Ammon's horn (tissue), 1 donor: ENCODE results near the gene CYLD.
A peak's percentile ranks its signal among the peaks of the same experiment; 100 is the strongest.

Source experiments
- DNase-seq: peaks from one replicate; pipeline ENCODE4 v3.0.0-alpha.2; 2016; ENCODE audit warnings: low spot score

Gene CYLD

DNA sequence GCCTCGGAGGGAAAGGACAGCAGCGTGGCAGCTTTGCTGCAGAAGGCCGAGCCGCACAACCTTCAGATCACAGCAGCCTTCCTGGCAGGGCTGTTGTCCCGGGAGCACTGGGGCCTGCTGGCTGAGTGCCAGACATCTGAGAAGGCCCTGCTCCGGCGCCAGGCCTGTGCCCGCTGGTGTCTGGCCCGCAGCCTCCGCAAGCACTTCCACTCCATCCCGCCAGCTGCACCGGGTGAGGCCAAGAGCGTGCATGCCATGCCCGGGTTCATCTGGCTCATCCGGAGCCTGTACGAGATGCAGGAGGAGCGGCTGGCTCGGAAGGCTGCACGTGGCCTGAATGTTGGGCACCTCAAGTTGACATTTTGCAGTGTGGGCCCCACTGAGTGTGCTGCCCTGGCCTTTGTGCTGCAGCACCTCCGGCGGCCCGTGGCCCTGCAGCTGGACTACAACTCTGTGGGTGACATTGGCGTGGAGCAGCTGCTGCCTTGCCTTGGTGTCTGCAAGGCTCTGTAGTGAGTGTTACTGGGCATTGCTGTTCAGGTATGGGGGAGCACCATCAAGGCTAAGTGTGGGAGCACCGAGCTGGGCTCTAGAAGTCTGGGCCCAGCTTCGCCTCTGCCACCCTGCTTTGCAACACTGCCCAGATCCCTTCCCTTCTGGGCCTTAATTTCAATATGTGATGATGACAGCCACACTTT is 29.9 kb upstream of the CYLD start:
- DNase-seq = peak; percentile 86

DNA sequence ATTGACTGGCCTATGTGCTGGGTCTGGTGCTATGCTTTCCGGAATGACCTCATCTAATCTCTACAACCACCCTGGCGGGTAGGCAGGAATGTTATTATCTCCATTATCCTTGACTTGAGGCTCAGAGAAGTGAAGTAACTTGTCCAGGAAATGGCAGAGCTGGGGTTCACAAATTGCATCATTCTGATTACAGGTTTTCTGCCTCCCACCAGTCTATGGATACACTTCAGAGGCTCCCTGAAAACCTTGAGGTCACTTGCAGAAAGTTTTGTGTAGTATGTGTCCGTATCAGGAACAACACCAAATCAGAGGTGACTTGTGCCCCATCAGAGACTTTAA is 29.4 kb upstream of the CYLD start:
- DNase-seq = no peak

DNA sequence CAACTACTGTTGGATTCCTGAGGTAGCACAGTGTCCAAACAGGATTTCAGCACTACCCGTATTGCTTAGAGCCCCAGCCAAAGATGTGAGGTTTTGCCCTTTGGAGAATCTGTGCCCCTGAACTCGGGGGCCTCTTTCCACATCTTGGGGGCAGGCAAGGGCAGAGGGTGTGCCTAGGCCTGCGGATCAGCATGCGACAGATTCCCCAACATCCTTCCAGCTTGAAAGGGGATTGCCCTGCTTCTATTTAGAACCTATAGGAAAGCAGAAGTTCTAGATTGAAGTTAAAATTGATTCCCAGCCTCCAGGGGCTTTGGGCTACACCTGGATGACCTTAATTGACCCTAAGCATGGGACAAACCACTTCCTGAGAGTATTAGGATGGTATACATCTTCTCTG is 28.9 kb upstream of the CYLD start:
- no peak for DNase-seq

DNA sequence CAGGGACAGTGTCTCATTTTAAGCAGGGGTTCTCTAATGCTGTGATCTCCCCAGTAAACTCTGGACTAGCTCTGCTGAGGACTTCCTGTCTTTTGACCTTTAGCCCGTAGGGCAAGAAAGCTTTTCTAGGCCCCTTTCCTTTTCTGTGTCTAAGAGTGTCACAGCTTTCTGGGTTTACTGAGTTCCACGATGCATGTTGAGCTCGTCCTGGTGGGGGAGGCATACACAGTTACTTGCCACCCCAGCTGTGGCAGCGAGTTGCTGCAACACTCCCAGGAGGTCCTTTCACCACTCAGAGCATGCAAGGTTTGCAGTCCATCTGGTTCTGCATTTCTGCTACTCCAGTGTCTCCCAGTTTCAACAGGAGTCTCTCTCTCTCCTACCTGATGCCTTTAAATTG is 24.8 kb upstream of the CYLD start:
- DNase-seq = no peak

DNA sequence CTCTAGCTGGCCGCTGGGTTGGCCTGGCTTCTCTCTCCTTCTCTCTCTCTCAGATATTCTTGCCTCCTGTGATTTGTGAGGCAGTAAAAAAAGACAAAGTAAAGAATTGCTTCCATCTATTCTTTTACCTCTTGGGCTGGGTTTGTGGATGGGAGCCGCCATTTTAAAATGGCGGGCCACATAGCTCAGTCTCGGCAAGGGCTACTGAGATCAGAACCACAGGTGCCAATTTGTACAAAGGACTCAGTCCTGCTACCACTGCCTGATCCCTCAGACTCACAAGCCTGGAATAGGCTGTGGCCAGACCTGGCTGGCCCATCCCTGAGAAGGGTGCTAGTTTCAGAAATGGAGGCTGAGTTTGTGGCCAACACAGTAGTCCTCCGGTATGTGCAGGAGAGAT is 24.4 kb upstream of the CYLD start:
- no peak for DNase-seq

DNA sequence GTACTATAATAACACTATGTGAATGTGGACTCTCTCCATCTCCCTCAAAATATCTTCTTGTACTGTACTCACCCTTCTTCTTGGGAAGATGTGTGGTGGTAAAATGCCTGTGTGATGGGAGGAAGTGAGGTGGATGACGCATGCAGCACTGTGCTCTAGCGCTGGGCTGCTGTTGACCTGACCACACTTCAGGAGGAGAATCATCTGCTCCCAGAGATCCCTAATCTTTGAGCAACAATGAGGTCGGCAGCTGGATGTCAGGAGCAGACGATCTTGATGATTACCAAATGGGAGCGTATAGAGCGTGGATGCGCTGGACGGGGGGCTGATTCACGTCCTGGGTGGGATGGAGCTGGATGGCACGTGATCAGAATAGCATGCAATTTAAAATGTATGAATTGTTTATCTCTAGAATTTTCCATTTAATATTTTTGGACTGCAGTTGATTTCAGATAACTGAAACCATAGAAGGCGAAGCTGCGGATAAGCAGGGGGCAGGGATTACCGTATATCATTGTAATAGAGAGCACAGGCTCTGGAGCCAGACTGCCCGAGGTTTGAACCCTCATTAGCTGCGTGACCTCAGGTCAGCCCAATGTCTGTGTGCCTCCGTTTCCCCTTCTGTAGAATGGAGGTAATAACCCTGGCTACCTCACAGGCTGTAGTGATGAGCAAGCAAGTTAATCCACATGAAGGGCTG is 23.7 kb upstream of the CYLD start:
- DNase-seq = no peak

DNA sequence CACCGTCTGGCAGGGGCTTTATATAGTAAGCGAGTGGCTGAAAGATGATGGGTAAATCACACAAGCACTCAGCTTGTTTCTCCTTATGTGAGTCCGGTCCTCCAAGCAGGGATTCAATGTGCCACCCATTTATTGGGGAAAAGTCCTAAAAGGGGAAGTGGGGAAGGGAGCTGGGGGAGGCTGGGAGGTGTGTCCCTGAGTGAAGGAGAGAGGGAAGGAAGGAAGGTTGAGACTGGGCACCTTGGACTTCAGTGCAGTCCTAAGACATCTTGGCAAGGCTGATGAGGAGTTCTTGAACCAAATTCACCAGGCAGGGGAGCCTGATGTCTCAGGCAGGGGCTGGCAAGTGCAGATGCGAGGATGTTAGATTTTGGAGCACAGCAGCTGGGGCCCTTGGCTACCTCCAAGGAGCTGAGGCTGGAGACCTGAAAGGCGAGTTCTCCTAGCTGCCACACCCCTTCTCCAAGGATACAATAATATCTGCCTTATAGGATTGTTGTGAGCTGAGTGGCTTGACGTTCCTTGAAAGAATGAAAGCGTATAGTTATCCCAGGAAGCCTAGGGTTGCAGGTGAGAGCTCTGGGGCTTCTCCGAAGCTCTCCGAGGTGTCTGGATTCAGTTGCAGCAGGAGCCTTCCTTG is 23.0 kb upstream of the CYLD start:
- DNase-seq = no peak

DNA sequence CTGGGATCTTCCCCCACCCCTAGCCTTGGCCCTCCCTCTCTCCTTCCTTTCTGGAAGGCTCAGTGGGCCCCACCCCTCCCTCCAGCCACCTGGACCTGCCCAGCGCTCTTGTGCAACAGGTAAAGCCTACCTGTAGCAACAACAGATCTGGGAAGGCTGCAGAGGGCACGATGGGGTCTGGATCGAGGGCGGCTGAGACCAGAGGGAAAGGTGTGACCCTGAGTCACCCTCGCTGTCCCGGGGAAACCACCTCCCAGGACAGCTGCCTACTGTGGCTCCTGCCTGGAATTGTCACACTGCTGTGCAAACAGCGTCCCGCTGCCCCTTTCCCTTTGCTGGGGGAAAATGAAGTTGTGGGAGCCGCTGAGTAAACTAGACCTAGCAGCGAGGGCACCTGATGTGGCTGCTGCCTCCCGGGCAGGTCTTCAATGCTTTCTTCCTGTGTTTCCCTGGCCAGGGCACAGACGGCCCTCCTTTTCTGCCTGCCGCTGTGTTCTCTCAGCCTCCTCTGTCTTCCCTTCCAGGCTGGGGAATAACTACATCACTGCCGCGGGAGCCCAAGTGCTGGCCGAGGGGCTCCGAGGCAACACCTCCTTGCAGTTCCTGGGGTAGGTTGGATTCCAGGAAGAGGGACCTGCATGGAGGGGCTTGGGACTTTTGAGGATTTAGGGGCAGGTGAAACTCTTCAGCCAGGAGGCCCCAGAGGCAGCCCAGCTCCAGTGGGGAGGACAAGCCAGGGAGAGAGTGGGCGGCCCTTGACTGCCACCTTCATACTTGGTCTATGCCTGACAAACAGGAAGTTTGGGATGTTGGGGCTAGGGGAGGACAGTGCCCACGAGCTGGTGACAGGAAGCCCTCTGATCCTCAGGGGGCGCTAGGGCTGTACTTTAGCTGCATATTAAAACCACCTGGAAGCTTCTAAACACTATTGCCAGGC is 22.2 kb upstream of the CYLD start:
- DNase-seq = no peak

DNA sequence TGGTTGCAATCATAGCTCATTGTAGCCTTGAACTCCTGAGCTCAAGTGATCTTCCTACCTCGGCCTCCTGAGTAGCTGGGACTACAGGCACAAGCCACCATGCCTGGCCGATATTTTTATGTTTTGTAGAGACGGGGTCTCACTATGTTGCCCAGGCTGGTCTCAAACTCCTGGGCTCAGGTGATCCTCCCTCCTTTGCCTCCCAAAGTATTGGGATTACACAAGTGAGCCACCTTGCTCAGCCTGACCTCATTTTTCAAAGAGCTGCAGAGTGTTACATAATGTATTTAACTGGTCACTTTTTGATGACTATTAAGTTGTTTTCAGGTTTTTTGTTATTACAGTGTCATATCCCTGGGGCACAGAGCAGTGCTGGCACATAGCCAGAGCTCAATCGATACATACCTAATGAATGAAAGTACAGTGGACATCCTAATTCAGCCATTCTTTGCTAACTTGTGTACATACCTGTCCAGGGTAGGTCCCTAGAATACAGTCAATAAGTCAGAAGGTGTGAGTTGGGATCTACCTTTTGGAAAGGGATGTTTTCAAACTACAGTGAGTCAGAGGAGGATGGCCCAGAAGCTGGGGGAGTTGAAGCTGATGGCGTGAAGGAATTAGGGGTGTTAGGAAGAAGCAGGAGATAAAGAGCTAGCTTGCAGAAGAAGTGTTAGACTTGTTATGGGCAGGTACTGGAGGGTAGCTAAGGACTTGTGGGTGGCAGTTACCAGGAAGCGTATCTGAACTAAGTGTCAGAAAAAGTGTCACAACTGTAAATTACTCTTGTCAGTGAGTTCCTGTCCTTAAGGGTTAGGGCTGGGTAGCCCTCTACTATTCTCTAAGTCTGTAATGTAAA is 20.1 kb upstream of the CYLD start:
- no peak for DNase-seq

DNA sequence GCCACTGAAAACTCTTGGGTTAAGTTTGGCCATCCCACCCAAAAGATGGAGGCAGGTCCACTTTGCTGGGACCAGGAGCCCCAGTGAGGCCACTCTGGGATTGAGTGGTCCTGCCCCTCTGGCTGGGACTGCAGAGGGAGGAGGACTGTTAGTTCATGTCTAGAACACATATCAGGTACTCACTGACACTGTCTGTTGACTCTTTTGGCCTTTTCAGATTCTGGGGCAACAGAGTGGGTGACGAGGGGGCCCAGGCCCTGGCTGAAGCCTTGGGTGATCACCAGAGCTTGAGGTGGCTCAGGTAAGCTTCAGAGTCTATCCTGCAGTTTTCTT is 19.5 kb upstream of the CYLD start:
- DNase-seq = no peak

DNA sequence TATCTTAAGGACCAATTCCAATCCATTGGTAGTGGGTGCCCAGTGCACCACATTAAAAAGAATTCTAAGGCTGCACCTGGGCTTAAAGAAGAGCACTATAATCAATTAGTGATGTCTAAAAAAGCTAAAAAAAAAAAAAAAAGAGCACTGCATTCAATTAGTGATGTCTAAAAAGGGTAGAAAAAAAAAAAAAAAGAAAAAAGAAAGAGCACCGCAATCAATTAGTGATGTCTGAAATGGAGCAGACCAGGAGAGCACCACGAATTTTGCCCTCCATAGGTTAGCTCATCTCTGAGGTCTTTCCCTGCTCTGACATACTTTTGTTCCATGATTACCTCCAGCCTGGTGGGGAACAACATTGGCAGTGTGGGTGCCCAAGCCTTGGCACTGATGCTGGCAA is 18.9 kb upstream of the CYLD start:
- no peak for DNase-seq

DNA sequence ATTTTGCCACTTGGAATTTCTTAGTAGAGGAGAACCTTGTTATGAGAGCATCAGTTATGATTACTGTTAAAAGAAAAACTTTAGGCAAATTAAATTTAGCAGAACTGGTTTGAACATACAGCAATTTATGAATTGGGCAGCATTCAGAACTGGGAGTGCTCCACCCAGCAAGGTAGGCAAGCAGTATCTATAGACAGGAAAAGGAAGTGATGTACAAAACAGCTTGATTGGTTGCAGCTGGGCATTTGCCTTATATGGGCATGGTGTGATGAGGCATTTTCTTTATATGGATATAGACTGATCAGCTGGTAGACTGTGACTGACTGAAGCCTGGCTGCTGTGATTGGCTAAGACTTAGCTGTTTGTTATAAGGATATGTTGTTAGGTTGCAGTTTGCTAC is 17.6 kb upstream of the CYLD start:
- no peak for DNase-seq

DNA sequence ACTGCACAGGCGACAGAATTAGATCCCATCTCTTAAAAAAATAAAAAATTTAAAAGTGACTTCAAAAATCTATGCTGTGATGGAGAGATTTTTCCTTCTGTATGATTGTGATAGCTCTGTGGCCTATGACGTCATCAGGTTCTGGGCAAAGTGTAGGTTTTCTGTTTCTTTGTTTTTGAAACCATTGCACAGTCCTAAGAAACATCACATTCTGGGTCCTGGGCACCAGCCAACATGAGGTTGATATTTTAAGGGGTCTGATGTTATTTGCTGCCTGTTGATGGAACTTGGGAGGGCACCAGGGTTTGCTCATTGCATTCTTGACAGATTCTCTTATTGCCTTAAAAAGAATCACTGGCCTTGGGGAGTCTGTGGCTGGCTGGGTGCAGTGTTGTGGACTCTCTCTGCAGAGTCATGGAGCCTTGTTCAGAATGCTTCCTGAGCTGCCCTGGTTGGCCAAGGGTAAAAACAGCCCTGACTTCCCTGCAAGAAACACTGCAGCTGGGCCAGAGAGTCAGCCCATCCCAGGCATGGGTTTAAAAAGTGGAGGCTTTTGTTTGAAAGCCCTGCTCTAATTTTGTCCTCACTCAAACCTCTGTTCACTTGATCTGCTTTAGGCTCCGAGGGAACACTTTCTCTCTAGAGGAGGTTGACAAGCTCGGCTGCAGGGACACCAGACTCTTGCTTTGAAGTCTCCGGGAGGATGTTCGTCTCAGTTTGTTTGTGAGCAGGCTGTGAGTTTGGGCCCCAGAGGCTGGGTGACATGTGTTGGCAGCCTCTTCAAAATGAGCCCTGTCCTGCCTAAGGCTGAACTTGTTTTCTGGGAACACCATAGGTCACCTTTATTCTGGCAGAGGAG is 10.5 kb upstream of the CYLD start:
- no peak for DNase-seq

DNA sequence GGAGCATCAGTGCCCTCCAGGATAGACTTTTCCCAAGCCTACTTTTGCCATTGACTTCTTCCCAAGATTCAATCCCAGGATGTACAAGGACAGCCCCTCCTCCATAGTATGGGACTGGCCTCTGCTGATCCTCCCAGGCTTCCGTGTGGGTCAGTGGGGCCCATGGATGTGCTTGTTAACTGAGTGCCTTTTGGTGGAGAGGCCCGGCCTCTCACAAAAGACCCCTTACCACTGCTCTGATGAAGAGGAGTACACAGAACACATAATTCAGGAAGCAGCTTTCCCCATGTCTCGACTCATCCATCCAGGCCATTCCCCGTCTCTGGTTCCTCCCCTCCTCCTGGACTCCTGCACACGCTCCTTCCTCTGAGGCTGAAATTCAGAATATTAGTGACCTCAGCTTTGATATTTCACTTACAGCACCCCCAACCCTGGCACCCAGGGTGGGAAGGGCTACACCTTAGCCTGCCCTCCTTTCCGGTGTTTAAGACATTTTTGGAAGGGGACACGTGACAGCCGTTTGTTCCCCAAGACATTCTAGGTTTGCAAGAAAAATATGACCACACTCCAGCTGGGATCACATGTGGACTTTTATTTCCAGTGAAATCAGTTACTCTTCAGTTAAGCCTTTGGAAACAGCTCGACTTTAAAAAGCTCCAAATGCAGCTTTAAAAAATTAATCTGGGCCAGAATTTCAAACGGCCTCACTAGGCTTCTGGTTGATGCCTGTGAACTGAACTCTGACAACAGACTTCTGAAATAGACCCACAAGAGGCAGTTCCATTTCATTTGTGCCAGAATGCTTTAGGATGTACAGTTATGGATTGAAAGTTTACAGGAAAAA is 9.7 kb upstream of the CYLD start:
- DNase-seq = no peak

DNA sequence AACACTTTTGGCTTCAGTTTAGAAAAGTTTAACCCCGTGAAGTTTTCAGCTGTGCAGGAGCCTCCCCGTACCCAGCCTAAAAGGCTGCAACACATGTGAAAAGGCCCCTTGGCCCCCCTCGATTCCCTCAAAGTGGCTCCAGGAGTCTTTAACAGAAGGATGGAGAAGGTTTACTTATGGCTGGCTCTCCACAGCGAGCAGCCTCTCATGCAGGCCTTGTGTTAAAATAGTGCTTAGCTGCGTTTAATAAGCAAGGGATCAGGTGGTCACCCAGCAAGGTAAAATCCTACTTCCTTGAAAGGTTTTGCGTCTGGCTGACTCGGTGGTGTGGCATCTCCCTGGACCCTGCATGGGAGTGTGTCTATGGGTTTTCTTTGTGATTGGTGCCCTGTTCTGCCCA is 8.4 kb upstream of the CYLD start:
- DNase-seq = no peak

DNA sequence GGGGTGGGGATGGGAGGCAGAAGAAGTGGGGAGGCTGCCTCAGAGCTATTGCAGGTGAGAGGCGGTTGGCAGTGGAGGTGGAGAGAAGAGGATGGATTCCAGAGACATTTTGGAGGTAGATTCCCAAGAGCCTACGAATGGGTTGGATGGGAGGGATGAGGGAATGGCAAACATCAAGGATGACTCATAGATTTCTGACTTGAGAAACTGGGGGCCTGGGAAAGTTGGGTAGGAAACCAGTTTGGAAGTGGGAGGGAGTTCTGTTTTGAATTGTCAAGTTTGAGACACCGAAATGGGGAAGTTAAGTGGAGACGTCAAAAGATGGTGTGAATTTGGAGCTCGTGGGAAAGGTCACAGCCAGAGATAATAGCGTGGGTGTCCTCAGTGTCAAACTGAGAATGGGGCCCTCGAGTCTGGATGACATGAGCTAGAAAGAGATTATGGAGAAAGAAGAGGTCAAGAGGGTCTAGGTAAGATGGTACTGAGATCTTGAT is 6.2 kb upstream of the CYLD start:
- DNase-seq = no peak

DNA sequence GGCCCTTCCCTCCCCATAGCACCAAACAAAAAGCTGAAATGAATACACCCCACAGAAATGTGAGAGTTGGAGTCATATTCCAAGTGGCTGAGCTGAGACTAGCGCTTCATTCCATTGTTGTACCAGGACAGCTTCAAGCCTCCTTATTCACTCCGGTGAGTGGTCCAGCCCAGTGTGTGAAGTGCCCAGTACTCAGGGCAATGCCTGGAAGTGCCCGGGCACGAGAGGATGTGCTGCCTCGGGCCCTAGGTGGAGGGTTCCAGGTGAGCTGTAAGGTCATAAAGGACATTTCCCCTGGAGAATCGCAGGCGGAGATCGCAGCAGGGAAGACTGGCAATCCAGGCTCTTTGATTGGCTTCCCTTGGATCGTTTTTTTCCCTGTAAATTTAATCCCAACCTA is 5.4 kb upstream of the CYLD start:
- no peak for DNase-seq

DNA sequence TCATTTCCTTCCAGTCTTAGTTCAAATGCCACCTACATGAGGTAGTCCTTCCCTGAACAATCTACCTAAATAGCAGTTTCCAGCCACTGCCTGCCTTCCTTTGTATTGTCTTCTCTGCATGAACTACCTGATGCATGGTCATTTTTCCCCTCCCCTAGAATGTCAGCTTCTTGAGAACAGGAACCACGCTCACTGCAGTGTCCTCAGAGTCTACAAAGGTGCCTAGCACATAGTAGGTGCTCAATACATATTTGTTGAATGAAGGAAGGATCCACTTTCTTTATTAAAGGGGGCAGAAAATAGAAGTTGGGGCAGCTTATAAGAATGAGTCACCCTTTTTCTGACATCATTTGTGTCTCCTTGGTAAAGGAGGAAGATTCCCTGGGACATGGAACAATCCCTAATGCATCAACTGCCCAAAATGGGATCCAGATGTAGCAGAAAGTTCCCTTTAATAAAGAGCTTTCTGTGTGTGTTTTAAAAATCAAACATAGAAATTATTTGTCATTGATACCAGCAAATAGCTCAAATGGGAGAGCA is 4.4 kb upstream of the CYLD start:
- no peak for DNase-seq

DNA sequence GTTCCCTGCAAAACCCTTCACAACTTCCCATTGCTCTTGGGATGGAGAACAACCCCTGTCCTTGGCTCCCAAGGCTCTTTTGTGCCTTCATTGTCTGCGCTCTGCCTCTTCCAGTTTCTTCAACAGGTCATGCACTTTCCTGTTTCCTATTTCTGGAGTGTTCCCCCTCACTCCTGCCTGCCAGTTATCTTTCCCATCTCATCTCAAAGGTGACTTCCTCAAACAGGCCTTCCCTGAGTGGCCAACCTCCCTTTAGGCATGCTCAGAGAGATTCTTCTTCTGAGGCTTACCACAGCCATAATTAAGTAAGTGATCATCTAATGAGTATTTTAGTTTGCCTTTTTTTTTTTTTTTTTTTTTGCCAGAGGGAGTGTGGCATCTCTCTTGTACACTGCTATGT is 2.9 kb upstream of the CYLD start:
- DNase-seq = no peak
